CD4-positive, CD25-positive, alpha-beta regulatory T cell (primary cell): ENCODE data around the gene TEX261. TPM values are rescaled to one million over a fixed set of nuclear protein-coding genes. Genes with fewer than 3 reads are reported as not detected.

Experiments used
- ATAC-seq, 2 donors: fragments of 150-1000 bp; cut with Tn5 transposase; one replicate each; pipeline ENCODE4 v1.10.0; 2021; ENCODE audit warnings: low read depth in 2 of 2, moderate number of reproducible peaks in 2 of 2, moderate library complexity in 1 of 2
- DNase-seq, 3 donors: peaks; one replicate each; pipeline versions ENCODE4 v3.0.0 to v3.0.0-alpha.2; 2012 to 2022; ENCODE audit warnings: mixed read lengths in 1 of 3
- H3K27ac ChIP-seq: one replicate; pipeline ENCODE4 v1.7.0; 2013; ENCODE audit warnings: mild to moderate bottlenecking, low read length; ENCODE audit not compliant: insufficient read depth, poor library complexity, severe bottlenecking
- H3K27me3 ChIP-seq: one replicate; pipeline ENCODE4 v1.7.0; 2013; ENCODE audit warnings: low read length; ENCODE audit not compliant: control insufficient read depth, insufficient read depth
- H3K36me3 ChIP-seq: one replicate; pipeline ENCODE4 v1.7.0; 2013; ENCODE audit warnings: mild to moderate bottlenecking, low read length, moderate library complexity; ENCODE audit not compliant: control insufficient read depth, insufficient read depth
- H3K4me1 ChIP-seq: 2 replicates; pipeline ENCODE4 v1.7.0; 2013; ENCODE audit warnings: mild to moderate bottlenecking, low read length; ENCODE audit not compliant: insufficient read depth, control insufficient read depth, poor library complexity, severe bottlenecking
- H3K4me3 ChIP-seq: one replicate; pipeline ENCODE4 v1.7.0; 2013; ENCODE audit warnings: low read depth, mild to moderate bottlenecking, low read length, moderate library complexity
- H3K9me3 ChIP-seq, 2 experiments: 1 replicate in 1 of 2; 2 replicates in 1 of 2; pipeline ENCODE4 v1.7.0; 2013; ENCODE audit warnings: low read length in 2 of 2, mild to moderate bottlenecking in 1 of 2, moderate library complexity in 1 of 2; ENCODE audit not compliant: control insufficient read depth in 2 of 2
- H3K27ac Mint-ChIP-seq, 3 donors: one replicate each; pipeline ENCODE4 v1.8.0; 2020 to 2022; ENCODE audit warnings: mild to moderate bottlenecking in 3 of 3, mixed read lengths in 3 of 3, moderate library complexity in 2 of 3
- H3K27me3 Mint-ChIP-seq: one replicate; pipeline ENCODE4 v1.8.0; 2022; ENCODE audit warnings: mild to moderate bottlenecking, mixed read lengths
- H3K36me3 Mint-ChIP-seq: one replicate; pipeline ENCODE4 v1.8.0; 2020; ENCODE audit warnings: mixed read lengths
- H3K4me1 Mint-ChIP-seq, 4 donors: one replicate each; pipeline ENCODE4 v1.8.0; 2020 to 2022; ENCODE audit warnings: mixed read lengths in 4 of 4, mild to moderate bottlenecking in 1 of 4
- H3K4me3 Mint-ChIP-seq, 4 donors: one replicate each; pipeline ENCODE4 v1.8.0; 2020 to 2022; ENCODE audit warnings: mild to moderate bottlenecking in 4 of 4, mixed read lengths in 4 of 4, moderate library complexity in 3 of 4
- H3K9me3 Mint-ChIP-seq, 7 donors: one replicate each; pipeline ENCODE4 v1.8.0; 2020 to 2022; ENCODE audit warnings: mixed read lengths in 7 of 7, mild to moderate bottlenecking in 3 of 7, moderate library complexity in 2 of 7
- polyA plus RNA-seq, 4 donors: library from polyadenylated mRNA; unstranded; fragments of 300-500 nt; fragmentation: Illumina TruSeq; gene quantifications; one replicate each; pipeline ENCODE4 v1.2.3, GENCODE V29; 2021
- total RNA-seq: library from RNA; stranded (reverse); gene quantifications from one replicate; pipeline ENCODE4 v1.2.3, GENCODE V29; 2022

Gene TEX261
- total and polyA plus RNA-seq, 5 donors from 2014 or later = 30.2 to 37.8 (median 33.2) TPM

- ATAC-seq = no peak
- Histone ChIP-seq H3K4me3 (no peak overlapping the region), H3K9me3 (no peaks in the 10 kb centered on the region), H3K36me3 (peaks cover 59% of the 10 kb centered on the region), H3K27ac (no peak overlapping the region), H3K4me1 (peaks cover 30% of the 10 kb centered on the region), H3K27me3 (no peaks in the 10 kb centered on the region)
- Mint-ChIP-seq H3K27ac (peak overlapping the region in 2 of 3 donors; percentile 38 to 64), H3K9me3 (peaks cover 0 to 3% (median 0%) of the 10 kb centered on the region in 7 donors), H3K36me3 (peaks cover 39% of the 10 kb centered on the region), H3K4me1 (peaks cover 15 to 55% (median 27%) of the 10 kb centered on the region in 4 donors), H3K27me3 (no peaks in the 10 kb centered on the region), H3K4me3 (no peak overlapping the region)
- no peak for DNase-seq
Measured at GRCh38 chr2:70988726-70989648, 5.7 kb downstream of the TEX261 start.

DNA sequence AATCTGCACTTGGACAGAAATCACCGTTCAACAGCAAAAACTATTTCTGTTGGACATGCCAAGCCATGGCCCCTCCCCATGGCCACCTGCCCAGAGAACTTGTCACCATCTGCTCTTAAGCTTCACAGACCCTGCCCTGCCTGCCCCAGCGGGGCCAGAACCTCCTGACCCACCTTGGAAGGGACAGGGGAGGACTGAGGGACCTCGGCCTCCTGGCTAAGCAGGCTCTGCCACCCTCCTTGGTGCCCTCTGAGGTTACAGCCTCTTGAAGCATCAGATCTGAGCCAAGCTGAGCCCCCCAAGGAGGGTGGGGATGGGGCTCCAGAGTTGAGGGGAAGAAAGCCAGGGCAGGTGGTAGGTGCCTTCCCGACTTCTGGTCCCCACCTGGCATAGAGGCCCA lies 6.5 kb downstream of the TEX261 start:
- peaks cover 59% of the 10 kb centered on the region for H3K36me3 ChIP-seq
- no peak overlapping the region for H3K27ac ChIP-seq
- H3K4me3 ChIP-seq = no peak overlapping the region
- H3K9me3 ChIP-seq = no peaks in the 10 kb centered on the region
- H3K4me1 Mint-ChIP-seq = peaks cover 6 to 48% (median 21%) of the 10 kb centered on the region in 4 donors
- H3K27ac Mint-ChIP-seq = no peak overlapping the region
- DNase-seq (no peak), ATAC-seq (no peak)
- H3K9me3 Mint-ChIP-seq = peaks cover 0 to 3% (median 0%) of the 10 kb centered on the region in 7 donors
- peaks cover 21% of the 10 kb centered on the region for H3K4me1 ChIP-seq
- H3K4me3 Mint-ChIP-seq = no peak overlapping the region
- no peaks in the 10 kb centered on the region for H3K27me3 ChIP-seq
- no peaks in the 10 kb centered on the region for H3K27me3 Mint-ChIP-seq
- H3K36me3 Mint-ChIP-seq = peaks cover 36% of the 10 kb centered on the region

- Histone ChIP-seq H3K9me3 (no peaks in the 10 kb centered on the region), H3K27me3 (no peaks in the 10 kb centered on the region), H3K4me1 (peaks cover 16% of the 10 kb centered on the region), H3K27ac (no peak overlapping the region), H3K4me3 (no peak overlapping the region), H3K36me3 (peaks cover 57% of the 10 kb centered on the region)
- Mint-ChIP-seq H3K27me3 (no peaks in the 10 kb centered on the region), H3K9me3 (peaks cover 0 to 3% (median 0%) of the 10 kb centered on the region in 7 donors), H3K27ac (no peak overlapping the region), H3K4me1 (peaks cover 0 to 41% (median 15%) of the 10 kb centered on the region in 4 donors), H3K4me3 (peak overlapping the region in 1 of 4 donors; percentile 5), H3K36me3 (peaks cover 34% of the 10 kb centered on the region)
- no peak for ATAC-seq
- no peak for DNase-seq
Measured at GRCh38 chr2:70987386-70987785, 7.3 kb downstream of the TEX261 start.

DNA sequence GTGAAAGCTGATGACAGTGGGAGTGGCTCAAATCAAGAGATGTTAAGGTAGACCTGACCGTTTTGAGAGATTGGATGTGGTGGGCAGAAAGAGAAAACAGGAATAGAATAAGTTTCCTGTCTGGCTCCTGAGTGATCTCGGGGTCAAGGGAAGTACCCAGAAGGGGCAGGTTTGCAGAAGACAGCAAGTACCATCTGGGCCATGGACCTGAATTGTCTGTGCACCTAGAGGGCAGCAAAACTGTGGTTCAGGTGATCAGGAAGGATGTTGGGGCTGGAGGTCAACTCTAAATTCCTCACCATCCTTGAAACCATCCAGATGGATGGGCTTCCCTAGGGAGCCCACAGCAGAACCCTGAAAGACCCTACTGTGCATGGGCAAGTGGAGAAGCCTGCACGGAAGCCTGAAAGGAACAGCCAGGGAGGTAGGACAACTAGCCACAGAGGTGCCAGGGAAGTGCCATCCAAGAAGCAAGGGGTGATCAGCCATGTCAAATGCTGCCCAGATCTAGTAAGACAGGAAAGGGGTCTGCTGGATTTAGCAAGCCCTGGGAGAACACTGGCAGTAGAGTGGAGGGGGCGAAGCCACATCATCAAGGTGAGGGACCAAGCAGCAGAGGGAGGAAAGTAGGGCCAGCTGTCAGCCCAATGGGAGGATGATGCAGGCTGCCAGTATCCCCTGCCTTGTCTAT lies 8.0 kb downstream of the TEX261 start:
- Histone ChIP-seq H3K27ac (no peak overlapping the region), H3K9me3 (no peaks in the 10 kb centered on the region), H3K4me3 (no peak overlapping the region), H3K4me1 (peaks cover 14% of the 10 kb centered on the region), H3K27me3 (no peaks in the 10 kb centered on the region), H3K36me3 (peaks cover 55% of the 10 kb centered on the region)
- Mint-ChIP-seq H3K4me1 (peaks cover 0 to 40% (median 12%) of the 10 kb centered on the region in 4 donors), H3K4me3 (peak overlapping the region in 1 of 4 donors; percentile 1), H3K36me3 (peaks cover 34% of the 10 kb centered on the region), H3K27ac (peak overlapping the region in 1 of 3 donors; percentile 29), H3K9me3 (peaks cover 0 to 3% (median 0%) of the 10 kb centered on the region in 7 donors), H3K27me3 (no peaks in the 10 kb centered on the region)
- ATAC-seq (no peak), DNase-seq (no peak)

DNA sequence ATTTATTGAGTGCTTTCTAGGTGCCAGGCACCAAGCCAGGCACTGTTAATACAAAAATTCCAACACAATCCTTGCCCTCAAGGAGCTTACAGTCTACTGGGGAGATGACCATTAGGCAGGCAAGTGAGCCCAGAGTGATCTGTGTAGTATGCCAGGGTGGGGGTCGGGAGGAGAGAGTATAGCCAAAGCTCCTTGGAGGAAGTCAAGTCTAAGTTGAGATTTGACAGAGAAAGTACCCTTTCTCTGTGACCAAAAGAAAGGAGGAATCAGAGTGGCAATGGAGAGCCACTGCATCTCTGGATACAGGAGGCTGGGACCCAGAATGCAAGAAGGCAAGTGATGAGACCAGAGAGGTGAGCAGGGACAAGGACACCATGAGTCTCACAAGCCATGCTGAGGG lies 8.7 kb downstream of the TEX261 start:
- Histone ChIP-seq H3K9me3 (no peaks in the 10 kb centered on the region), H3K4me1 (peaks cover 12% of the 10 kb centered on the region), H3K27ac (no peak overlapping the region), H3K4me3 (no peak overlapping the region), H3K27me3 (no peaks in the 10 kb centered on the region), H3K36me3 (peaks cover 48% of the 10 kb centered on the region)
- peaks cover 32% of the 10 kb centered on the region for H3K36me3 Mint-ChIP-seq
- peak overlapping the region in 2 of 4 donors; percentile 1 to 74 for H3K4me3 Mint-ChIP-seq
- no peaks in the 10 kb centered on the region for H3K27me3 Mint-ChIP-seq
- peaks cover 0 to 3% (median 0%) of the 10 kb centered on the region in 7 donors for H3K9me3 Mint-ChIP-seq
- DNase-seq (no peak), ATAC-seq (no peak)
- H3K4me1 Mint-ChIP-seq = peaks cover 0 to 34% (median 8%) of the 10 kb centered on the region in 4 donors
- H3K27ac Mint-ChIP-seq = no peak overlapping the region

DNA sequence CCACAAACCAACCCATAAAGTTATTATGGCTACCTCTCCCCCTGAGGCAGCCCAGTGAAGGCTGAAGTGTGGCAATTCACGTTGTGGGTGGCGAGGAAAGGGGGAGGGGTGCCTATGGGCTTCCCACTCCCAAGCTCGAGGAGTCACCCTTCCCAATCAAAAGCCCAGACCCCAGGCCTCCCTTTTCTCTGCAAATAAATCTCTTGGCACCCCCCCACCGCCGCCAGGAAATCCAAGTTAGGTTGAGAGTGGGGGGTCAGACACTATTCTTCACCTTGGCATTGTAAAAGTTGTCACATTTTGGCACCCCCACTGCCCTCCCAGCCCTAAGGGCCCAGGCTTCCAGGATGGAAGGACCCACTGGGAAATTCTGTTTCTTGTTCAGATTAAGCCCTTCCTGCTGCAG lies 9.4 kb downstream of the TEX261 start:
- H3K4me3 ChIP-seq = no peak overlapping the region

DNA sequence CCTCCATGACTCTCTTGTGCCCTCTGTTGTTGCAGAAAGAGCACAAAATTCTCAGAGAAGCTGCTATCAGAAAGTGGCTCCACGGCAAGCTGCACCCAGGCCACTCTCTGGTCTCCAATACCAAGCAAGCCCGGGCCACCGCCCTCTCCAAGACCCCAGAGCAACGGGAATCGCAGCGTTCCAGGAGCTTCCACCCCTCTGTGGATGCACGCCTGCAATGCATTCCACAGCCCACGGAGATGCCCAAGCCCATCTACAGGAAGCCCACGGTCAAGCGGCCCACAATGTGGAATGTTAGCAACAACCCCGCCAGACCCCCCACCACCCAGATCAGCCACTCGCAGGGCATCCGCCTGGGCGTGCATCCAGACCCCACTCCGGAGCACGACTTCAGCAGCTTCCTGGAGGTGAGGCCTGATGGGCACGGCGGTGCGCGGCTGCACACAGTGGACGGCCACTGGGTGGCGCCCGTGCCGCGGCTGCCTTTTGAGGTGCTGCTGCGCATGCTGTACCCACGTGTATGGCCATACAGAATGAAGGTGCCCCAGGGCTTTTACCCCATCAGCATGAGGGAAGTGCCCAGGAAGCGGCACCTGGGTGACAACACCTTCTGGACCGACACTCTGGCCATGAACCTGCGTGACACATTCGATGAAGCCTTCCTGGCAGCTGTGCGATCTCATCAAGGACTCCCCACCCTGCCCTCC lies 9.9 kb downstream of the TEX261 start:
- ATAC-seq (peak; percentile 98 to 99), DNase-seq (peak; percentile 68 to 87 (median 81))
- peak overlapping the region in 1 of 3 donors; percentile 56 for H3K27ac Mint-ChIP-seq
- Histone ChIP-seq H3K27me3 (no peaks in the 10 kb centered on the region), H3K36me3 (peaks cover 36% of the 10 kb centered on the region), H3K27ac (no peak overlapping the region), H3K4me3 (no peak overlapping the region), H3K9me3 (no peaks in the 10 kb centered on the region), H3K4me1 (peaks cover 12% of the 10 kb centered on the region)
- H3K9me3 Mint-ChIP-seq = peaks cover 0 to 3% (median 0%) of the 10 kb centered on the region in 7 donors
- H3K4me1 Mint-ChIP-seq = peaks cover 0 to 27% (median 7%) of the 10 kb centered on the region in 4 donors
- peaks cover 30% of the 10 kb centered on the region for H3K36me3 Mint-ChIP-seq
- H3K27me3 Mint-ChIP-seq = no peaks in the 10 kb centered on the region
- H3K4me3 Mint-ChIP-seq = peak overlapping the region in 2 of 4 donors; percentile 60 to 74

More for the DNA sequence above, 9.4 kb downstream of the TEX261 start:
- Histone ChIP-seq H3K36me3 (peaks cover 42% of the 10 kb centered on the region), H3K4me1 (peaks cover 12% of the 10 kb centered on the region), H3K27ac (no peak overlapping the region), H3K9me3 (no peaks in the 10 kb centered on the region), H3K27me3 (no peaks in the 10 kb centered on the region)
- Mint-ChIP-seq H3K9me3 (peaks cover 0 to 3% (median 0%) of the 10 kb centered on the region in 7 donors), H3K27ac (peak overlapping the region in 1 of 3 donors; percentile 56), H3K4me1 (peaks cover 0 to 28% (median 7%) of the 10 kb centered on the region in 4 donors), H3K36me3 (peaks cover 30% of the 10 kb centered on the region), H3K4me3 (no peak overlapping the region), H3K27me3 (no peaks in the 10 kb centered on the region)
- no peak for DNase-seq
- ATAC-seq = no peak
